GM23338 (cell line): ENCODE results near the gene DCAF7. TPM values are rescaled to one million over a fixed set of nuclear protein-coding genes. Genes with fewer than 3 reads are reported as not detected.
A peak's percentile ranks its signal among the peaks of the same experiment; 100 is the strongest.

ENCODE experiments used
- ATAC-seq: fragments of 200-7000 bp; cut with Tn5 transposase; 3 replicates; pipeline ENCODE4 v1.9.1; 2020
- DNase-seq: peaks from one replicate; pipeline ENCODE4 v3.0.0-alpha.2; 2015; ENCODE audit warnings: low spot score
- H2AFZ ChIP-seq: fragments of 200-600 bp; sonication (generic); 2 replicates; pipeline ENCODE4 v1.8.0; 2016; ENCODE audit warnings: antibody characterized with exemption, mild to moderate bottlenecking, moderate library complexity
- H3F3A ChIP-seq: fragments of 200-600 bp; sonication (generic); replicated peaks from 2 replicates; pipeline ENCODE4 v1.8.0; 2017; ENCODE audit warnings: antibody characterized with exemption, mixed run types, low read depth
- H3K27ac ChIP-seq: fragments of 200-600 bp; sonication (generic); 2 replicates; pipeline ENCODE4 v1.6.1; 2016; ENCODE audit warnings: low read depth
- H3K27me3 ChIP-seq: fragments of 200-600 bp; sonication (generic); 2 replicates; pipeline ENCODE4 v1.8.0; 2016; ENCODE audit warnings: mild to moderate bottlenecking, mixed run types, moderate library complexity; ENCODE audit not compliant: insufficient read depth
- H3K36me3 ChIP-seq: fragments of 200-600 bp; sonication (generic); 2 replicates; pipeline ENCODE4 v1.8.0; 2016; ENCODE audit warnings: mild to moderate bottlenecking; ENCODE audit not compliant: insufficient read depth
- H3K4me1 ChIP-seq: fragments of 200-600 bp; sonication (generic); 2 replicates; pipeline ENCODE4 v1.8.0; 2016; ENCODE audit warnings: mild to moderate bottlenecking, moderate library complexity; ENCODE audit not compliant: insufficient read depth
- H3K4me2 ChIP-seq: fragments of 200-600 bp; sonication (generic); 2 replicates; pipeline ENCODE4 v1.7.1; 2017; ENCODE audit warnings: mixed run types
- H3K4me3 ChIP-seq: fragments of 200-600 bp; sonication (generic); 2 replicates; pipeline ENCODE4 v1.6.1; 2016; ENCODE audit warnings: mixed run types
- H3K79me2 ChIP-seq: fragments of 200-600 bp; sonication (generic); replicated peaks from 2 replicates; pipeline ENCODE4 v1.8.0; 2017; ENCODE audit warnings: mild to moderate bottlenecking; ENCODE audit not compliant: insufficient read depth
- H3K9me2 ChIP-seq: fragments of 200-600 bp; sonication (generic); 2 replicates; pipeline ENCODE4 v1.8.0; 2017; ENCODE audit not compliant: insufficient read depth
- H4K20me1 ChIP-seq: fragments of 200-600 bp; sonication (generic); replicated peaks from 2 replicates; pipeline ENCODE4 v1.8.0; 2017; ENCODE audit warnings: mild to moderate bottlenecking; ENCODE audit not compliant: insufficient read depth
- H3K27ac Mint-ChIP-seq: 2 replicates; pipeline ENCODE4 v1.8.0; 2020; ENCODE audit warnings: inconsistent platforms, mild to moderate bottlenecking, moderate library complexity, mixed read lengths
- H3K27me3 Mint-ChIP-seq: 3 replicates; pipeline ENCODE4 v1.8.0; 2022; ENCODE audit warnings: low read depth, mild to moderate bottlenecking, moderate library complexity, mixed read lengths, inconsistent platforms; ENCODE audit not compliant: insufficient read depth, poor library complexity
- H3K36me3 Mint-ChIP-seq: 3 replicates; pipeline ENCODE4 v1.8.0; 2021; ENCODE audit warnings: low read depth, mild to moderate bottlenecking, inconsistent platforms, moderate library complexity, mixed read lengths
- H3K4me1 Mint-ChIP-seq: 3 replicates; pipeline ENCODE4 v1.8.0; 2020; ENCODE audit warnings: mild to moderate bottlenecking, inconsistent platforms, mixed read lengths
- H3K4me3 Mint-ChIP-seq: 3 replicates; pipeline ENCODE4 v1.8.0; 2021; ENCODE audit warnings: moderate library complexity, mild to moderate bottlenecking, inconsistent platforms, mixed read lengths
- H3K9me3 Mint-ChIP-seq: 3 replicates; pipeline ENCODE4 v1.8.0; 2020; ENCODE audit warnings: moderate library complexity, mild to moderate bottlenecking, inconsistent platforms, mixed read lengths
- CREB1 ChIP-seq: fragments of 250-450 bp; sonication (Bioruptor Pico); IDR thresholded peaks from 2 replicates; pipeline ENCODE4 v1.5.0; 2020; ENCODE audit warnings: low read depth, mild to moderate bottlenecking, moderate library complexity
- EZH2 ChIP-seq: fragments of 200-600 bp; sonication (generic); IDR thresholded peaks from one replicate; pipeline ENCODE4 v1.8.0; 2017; ENCODE audit warnings: antibody characterized with exemption, mild to moderate bottlenecking, low read depth; ENCODE audit not compliant: unreplicated experiment
- EZH2phosphoT487 ChIP-seq: fragments of 200-600 bp; sonication (generic); IDR thresholded peaks from one replicate; pipeline ENCODE4 v1.8.1; 2018; ENCODE audit warnings: antibody characterized with exemption; ENCODE audit not compliant: unreplicated experiment
- JUNB ChIP-seq: IDR thresholded peaks from one replicate; pipeline ENCODE4 v1.6.1; 2016; ENCODE audit warnings: antibody characterized with exemption; ENCODE audit not compliant: unreplicated experiment
- NANOG ChIP-seq: IDR thresholded peaks from 2 replicates; pipeline ENCODE4 v1.6.1; 2016; ENCODE audit warnings: antibody characterized with exemption, borderline replicate concordance
- POLR2AphosphoS5 ChIP-seq: IDR thresholded peaks from 2 replicates; pipeline ENCODE4 v1.6.1; 2016; ENCODE audit warnings: antibody characterized with exemption, low read depth
- STAT1 ChIP-seq: IDR thresholded peaks from one replicate; pipeline ENCODE4 v1.6.1; 2016; ENCODE audit warnings: antibody characterized with exemption; ENCODE audit not compliant: unreplicated experiment
- ZNF114 ChIP-seq: fragments of 250-450 bp; sonication (Bioruptor Pico); IDR thresholded peaks from 2 replicates; pipeline ENCODE4 v1.5.0; 2020; ENCODE audit warnings: mild to moderate bottlenecking, moderate library complexity
- ZNF331 ChIP-seq: fragments of 250-450 bp; sonication (Bioruptor Pico); IDR thresholded peaks from 2 replicates; pipeline ENCODE4 v1.5.0; 2020; ENCODE audit warnings: low read depth, mild to moderate bottlenecking, moderate library complexity
- polyA plus RNA-seq: library from polyadenylated mRNA; unstranded; fragments of >200 nt; fragmentation: Nextera tagmentation; extraction: Ambion mirVana; gene quantifications from 2 replicates; pipeline ENCODE4 v1.2.1, GENCODE V29; 2016
- total RNA-seq: library from RNA; depleted of rRNA; stranded (reverse); fragments of >200 nt; shearing (Covaris generic); gene quantifications from 2 replicates; pipeline ENCODE4 v1.2.3, GENCODE V29; 2014
- TF ChIP-seq, protein P1 (sequence below): IDR thresholded peaks from 2 replicates; pipeline ENCODE4 v1.6.1; 2016; ENCODE audit warnings: antibody characterized with exemption
- TF ChIP-seq, protein P2 (sequence below): fragments of 250-450 bp; sonication (Bioruptor Pico); IDR thresholded peaks from 2 replicates; pipeline ENCODE4 v1.5.0; 2020; ENCODE audit warnings: mild to moderate bottlenecking, moderate library complexity
- TF ChIP-seq, protein P3 (sequence below), 2 experiments: fragments of 200-600 bp in 1 of 2; sonication (generic) in 1 of 2; conservative IDR thresholded peaks; 2 replicates each; pipeline versions ENCODE4 v1.5.1 to v1.6.1; 2016 to 2017; ENCODE audit warnings: antibody characterized with exemption in 2 of 2, low read depth in 2 of 2, mild to moderate bottlenecking in 2 of 2, moderate library complexity in 1 of 2
- TF ChIP-seq, protein P4 (sequence below): IDR thresholded peaks from one replicate; pipeline ENCODE4 v1.6.1; 2018; ENCODE audit warnings: antibody characterized with exemption; ENCODE audit not compliant: unreplicated experiment

Gene DCAF7
- total and polyA plus RNA-seq, 2 experiments from 2014 or later, result 31.3 to 60.1 TPM

DNA sequence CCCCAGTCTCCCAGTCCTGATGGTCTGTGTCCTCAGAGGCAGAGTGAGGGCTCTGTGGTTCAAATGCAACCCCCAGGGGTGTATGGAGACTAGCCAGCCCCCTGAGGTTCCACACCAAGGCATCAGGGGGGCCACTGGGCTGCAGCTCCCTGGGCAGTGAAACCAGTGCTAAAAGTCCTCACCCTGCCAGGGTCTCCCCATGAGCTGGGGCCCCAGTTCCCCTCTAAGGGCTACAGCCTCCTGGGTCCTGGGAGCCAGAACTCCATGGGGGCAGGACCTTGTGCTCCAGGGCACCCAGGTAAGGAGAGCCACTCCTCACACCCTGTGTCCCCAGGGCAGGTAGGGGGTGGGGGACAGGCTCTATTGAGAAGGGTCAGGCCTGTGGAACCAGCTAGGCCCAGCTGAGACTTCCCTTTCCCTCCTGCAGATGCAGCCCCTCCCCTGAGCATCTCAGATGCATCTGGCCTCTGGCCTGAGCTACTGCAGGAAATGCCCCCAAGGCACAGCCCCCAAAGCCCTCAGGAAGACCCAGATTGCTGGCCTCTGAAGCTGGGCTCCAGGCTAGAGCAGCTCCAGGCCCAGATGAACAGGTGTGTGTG, 6.4 kb upstream of the DCAF7 start:
- peaks cover 20% of the 10 kb centered on the region for H3K4me1 Mint-ChIP-seq
- peak; percentile 11; the same call in 1 of the 3 replicates for ATAC-seq

More for the DNA sequence above, 6.4 kb upstream of the DCAF7 start:
- Mint-ChIP-seq H3K9me3 (no peaks in the 10 kb centered on the region), H3K4me3 (no peak overlapping the region), H3K27ac (no peak overlapping the region), H3K27me3 (peaks cover 19% of the 10 kb centered on the region), H3K36me3 (no peaks in the 10 kb centered on the region; the same call in 1 of the 3 replicates)
- H3K4me2 ChIP-seq, result no peak overlapping the region
- peaks cover 6% of the 10 kb centered on the region for H3K4me1 ChIP-seq
- no peak for DNase-seq
- H3K4me3 ChIP-seq, result no peak overlapping the region
- H3K79me2 ChIP-seq, result 0 out of 2 replicates have a peak, but pooled peaks cover 1% of the 10 kb centered on the region
- no peaks in the 10 kb centered on the region; the same call in 1 of the 2 replicates for H3F3A ChIP-seq
- H4K20me1 ChIP-seq, result no peaks in the 10 kb centered on the region
- H2AFZ ChIP-seq, result no peak overlapping the region
- H3K9me2 ChIP-seq, result no peaks in the 10 kb centered on the region
- H3K36me3 ChIP-seq, result no peaks in the 10 kb centered on the region
- TF ChIP-seq, protein P1, sequence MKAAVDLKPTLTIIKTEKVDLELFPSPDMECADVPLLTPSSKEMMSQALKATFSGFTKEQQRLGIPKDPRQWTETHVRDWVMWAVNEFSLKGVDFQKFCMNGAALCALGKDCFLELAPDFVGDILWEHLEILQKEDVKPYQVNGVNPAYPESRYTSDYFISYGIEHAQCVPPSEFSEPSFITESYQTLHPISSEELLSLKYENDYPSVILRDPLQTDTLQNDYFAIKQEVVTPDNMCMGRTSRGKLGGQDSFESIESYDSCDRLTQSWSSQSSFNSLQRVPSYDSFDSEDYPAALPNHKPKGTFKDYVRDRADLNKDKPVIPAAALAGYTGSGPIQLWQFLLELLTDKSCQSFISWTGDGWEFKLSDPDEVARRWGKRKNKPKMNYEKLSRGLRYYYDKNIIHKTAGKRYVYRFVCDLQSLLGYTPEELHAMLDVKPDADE, result no peak
- TF ChIP-seq STAT1 (no peak), POLR2AphosphoS5 (no peak), CREB1 (CRISPR knock-in tag) (no peak), EZH2 (no peak), ZNF331 (CRISPR knock-in tag) (no peak), ZNF114 (CRISPR knock-in tag) (no peak), JUNB (no peak), EZH2phosphoT487 (no peak), NANOG (no peak)
- TF ChIP-seq, protein P2, sequence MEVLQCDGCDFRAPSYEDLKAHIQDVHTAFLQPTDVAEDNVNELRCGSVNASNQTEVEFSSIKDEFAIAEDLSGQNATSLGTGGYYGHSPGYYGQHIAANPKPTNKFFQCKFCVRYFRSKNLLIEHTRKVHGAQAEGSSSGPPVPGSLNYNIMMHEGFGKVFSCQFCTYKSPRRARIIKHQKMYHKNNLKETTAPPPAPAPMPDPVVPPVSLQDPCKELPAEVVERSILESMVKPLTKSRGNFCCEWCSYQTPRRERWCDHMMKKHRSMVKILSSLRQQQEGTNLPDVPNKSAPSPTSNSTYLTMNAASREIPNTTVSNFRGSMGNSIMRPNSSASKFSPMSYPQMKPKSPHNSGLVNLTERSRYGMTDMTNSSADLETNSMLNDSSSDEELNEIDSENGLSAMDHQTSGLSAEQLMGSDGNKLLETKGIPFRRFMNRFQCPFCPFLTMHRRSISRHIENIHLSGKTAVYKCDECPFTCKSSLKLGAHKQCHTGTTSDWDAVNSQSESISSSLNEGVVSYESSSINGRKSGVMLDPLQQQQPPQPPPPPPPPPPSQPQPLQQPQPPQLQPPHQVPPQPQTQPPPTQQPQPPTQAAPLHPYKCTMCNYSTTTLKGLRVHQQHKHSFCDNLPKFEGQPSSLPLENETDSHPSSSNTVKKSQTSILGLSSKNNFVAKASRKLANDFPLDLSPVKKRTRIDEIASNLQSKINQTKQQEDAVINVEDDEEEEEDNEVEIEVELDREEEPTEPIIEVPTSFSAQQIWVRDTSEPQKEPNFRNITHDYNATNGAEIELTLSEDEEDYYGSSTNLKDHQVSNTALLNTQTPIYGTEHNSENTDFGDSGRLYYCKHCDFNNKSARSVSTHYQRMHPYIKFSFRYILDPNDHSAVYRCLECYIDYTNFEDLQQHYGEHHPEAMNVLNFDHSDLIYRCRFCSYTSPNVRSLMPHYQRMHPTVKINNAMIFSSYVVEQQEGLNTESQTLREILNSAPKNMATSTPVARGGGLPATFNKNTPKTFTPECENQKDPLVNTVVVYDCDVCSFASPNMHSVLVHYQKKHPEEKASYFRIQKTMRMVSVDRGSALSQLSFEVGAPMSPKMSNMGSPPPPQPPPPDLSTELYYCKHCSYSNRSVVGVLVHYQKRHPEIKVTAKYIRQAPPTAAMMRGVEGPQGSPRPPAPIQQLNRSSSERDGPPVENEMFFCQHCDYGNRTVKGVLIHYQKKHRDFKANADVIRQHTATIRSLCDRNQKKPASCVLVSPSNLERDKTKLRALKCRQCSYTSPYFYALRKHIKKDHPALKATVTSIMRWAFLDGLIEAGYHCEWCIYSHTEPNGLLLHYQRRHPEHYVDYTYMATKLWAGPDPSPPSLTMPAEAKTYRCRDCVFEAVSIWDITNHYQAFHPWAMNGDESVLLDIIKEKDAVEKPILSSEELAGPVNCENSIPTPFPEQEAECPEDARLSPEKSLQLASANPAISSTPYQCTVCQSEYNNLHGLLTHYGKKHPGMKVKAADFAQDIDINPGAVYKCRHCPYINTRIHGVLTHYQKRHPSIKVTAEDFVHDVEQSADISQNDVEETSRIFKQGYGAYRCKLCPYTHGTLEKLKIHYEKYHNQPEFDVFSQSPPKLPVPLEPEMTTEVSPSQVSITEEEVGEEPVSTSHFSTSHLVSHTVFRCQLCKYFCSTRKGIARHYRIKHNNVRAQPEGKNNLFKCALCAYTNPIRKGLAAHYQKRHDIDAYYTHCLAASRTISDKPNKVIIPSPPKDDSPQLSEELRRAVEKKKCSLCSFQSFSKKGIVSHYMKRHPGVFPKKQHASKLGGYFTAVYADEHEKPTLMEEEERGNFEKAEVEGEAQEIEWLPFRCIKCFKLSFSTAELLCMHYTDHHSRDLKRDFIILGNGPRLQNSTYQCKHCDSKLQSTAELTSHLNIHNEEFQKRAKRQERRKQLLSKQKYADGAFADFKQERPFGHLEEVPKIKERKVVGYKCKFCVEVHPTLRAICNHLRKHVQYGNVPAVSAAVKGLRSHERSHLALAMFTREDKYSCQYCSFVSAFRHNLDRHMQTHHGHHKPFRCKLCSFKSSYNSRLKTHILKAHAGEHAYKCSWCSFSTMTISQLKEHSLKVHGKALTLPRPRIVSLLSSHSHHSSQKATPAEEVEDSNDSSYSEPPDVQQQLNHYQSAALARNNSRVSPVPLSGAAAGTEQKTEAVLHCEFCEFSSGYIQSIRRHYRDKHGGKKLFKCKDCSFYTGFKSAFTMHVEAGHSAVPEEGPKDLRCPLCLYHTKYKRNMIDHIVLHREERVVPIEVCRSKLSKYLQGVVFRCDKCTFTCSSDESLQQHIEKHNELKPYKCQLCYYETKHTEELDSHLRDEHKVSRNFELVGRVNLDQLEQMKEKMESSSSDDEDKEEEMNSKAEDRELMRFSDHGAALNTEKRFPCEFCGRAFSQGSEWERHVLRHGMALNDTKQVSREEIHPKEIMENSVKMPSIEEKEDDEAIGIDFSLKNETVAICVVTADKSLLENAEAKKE (CRISPR knock-in tag), result no peak
- TF ChIP-seq, protein P3, sequence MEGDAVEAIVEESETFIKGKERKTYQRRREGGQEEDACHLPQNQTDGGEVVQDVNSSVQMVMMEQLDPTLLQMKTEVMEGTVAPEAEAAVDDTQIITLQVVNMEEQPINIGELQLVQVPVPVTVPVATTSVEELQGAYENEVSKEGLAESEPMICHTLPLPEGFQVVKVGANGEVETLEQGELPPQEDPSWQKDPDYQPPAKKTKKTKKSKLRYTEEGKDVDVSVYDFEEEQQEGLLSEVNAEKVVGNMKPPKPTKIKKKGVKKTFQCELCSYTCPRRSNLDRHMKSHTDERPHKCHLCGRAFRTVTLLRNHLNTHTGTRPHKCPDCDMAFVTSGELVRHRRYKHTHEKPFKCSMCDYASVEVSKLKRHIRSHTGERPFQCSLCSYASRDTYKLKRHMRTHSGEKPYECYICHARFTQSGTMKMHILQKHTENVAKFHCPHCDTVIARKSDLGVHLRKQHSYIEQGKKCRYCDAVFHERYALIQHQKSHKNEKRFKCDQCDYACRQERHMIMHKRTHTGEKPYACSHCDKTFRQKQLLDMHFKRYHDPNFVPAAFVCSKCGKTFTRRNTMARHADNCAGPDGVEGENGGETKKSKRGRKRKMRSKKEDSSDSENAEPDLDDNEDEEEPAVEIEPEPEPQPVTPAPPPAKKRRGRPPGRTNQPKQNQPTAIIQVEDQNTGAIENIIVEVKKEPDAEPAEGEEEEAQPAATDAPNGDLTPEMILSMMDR (conservative IDR thresholded peaks at IDR 0.05; ENCODE audit: low read depth in 2 of 2), result no peak
- TF ChIP-seq, protein P4, sequence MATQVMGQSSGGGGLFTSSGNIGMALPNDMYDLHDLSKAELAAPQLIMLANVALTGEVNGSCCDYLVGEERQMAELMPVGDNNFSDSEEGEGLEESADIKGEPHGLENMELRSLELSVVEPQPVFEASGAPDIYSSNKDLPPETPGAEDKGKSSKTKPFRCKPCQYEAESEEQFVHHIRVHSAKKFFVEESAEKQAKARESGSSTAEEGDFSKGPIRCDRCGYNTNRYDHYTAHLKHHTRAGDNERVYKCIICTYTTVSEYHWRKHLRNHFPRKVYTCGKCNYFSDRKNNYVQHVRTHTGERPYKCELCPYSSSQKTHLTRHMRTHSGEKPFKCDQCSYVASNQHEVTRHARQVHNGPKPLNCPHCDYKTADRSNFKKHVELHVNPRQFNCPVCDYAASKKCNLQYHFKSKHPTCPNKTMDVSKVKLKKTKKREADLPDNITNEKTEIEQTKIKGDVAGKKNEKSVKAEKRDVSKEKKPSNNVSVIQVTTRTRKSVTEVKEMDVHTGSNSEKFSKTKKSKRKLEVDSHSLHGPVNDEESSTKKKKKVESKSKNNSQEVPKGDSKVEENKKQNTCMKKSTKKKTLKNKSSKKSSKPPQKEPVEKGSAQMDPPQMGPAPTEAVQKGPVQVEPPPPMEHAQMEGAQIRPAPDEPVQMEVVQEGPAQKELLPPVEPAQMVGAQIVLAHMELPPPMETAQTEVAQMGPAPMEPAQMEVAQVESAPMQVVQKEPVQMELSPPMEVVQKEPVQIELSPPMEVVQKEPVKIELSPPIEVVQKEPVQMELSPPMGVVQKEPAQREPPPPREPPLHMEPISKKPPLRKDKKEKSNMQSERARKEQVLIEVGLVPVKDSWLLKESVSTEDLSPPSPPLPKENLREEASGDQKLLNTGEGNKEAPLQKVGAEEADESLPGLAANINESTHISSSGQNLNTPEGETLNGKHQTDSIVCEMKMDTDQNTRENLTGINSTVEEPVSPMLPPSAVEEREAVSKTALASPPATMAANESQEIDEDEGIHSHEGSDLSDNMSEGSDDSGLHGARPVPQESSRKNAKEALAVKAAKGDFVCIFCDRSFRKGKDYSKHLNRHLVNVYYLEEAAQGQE, result no peak
- H3K27ac ChIP-seq, result no peak overlapping the region
- peaks cover 10% of the 10 kb centered on the region for H3K27me3 ChIP-seq
